ENCODE data around the gene ADAM33. TPM values are rescaled to one million over a fixed set of nuclear protein-coding genes. Genes with fewer than 3 reads are reported as not detected.

ADAM33 gene
- total and polyA plus RNA-seq, 8 donors = 4.6 to 143 (median 28.3) TPM

- TF ChIP-seq POLR2AphosphoS5 (IDR thresholded peaks at IDR 0.05) (no peak), EP300 (IDR thresholded peaks at IDR 0.05) (no peak), POLR2A (IDR thresholded peaks at IDR 0.05) (no peak)
- TF ChIP-seq, protein P1, sequence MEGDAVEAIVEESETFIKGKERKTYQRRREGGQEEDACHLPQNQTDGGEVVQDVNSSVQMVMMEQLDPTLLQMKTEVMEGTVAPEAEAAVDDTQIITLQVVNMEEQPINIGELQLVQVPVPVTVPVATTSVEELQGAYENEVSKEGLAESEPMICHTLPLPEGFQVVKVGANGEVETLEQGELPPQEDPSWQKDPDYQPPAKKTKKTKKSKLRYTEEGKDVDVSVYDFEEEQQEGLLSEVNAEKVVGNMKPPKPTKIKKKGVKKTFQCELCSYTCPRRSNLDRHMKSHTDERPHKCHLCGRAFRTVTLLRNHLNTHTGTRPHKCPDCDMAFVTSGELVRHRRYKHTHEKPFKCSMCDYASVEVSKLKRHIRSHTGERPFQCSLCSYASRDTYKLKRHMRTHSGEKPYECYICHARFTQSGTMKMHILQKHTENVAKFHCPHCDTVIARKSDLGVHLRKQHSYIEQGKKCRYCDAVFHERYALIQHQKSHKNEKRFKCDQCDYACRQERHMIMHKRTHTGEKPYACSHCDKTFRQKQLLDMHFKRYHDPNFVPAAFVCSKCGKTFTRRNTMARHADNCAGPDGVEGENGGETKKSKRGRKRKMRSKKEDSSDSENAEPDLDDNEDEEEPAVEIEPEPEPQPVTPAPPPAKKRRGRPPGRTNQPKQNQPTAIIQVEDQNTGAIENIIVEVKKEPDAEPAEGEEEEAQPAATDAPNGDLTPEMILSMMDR (IDR thresholded peaks at IDR 0.05) = no peak
- intact Hi-C loops (cut with DNase I; ENCODE audit: low total_unique reads) = no loop called here
- no peak for DNase-seq
- 73 to 85% (median 81%) methylated on average over 5 of the region's 5 CpGs for WGBS, 5 donors
- no peaks in the 10 kb centered on the region for H3K27me3 ChIP-seq
- H3K36me3 ChIP-seq = peaks cover 0 to 58% (median 37%) of the 10 kb centered on the region in 4 donors
- no peaks in the 10 kb centered on the region for H3K9me3 ChIP-seq
- no peak overlapping the region for H3K4me3 ChIP-seq
- no peak overlapping the region for H3K27ac ChIP-seq
- peaks cover 0 to 18% (median 3%) of the 10 kb centered on the region in 4 donors for H3K4me1 ChIP-seq
Measured at GRCh38 chr20:3631534-3631933, 50.3 kb downstream of the ADAM33 start.

DNA sequence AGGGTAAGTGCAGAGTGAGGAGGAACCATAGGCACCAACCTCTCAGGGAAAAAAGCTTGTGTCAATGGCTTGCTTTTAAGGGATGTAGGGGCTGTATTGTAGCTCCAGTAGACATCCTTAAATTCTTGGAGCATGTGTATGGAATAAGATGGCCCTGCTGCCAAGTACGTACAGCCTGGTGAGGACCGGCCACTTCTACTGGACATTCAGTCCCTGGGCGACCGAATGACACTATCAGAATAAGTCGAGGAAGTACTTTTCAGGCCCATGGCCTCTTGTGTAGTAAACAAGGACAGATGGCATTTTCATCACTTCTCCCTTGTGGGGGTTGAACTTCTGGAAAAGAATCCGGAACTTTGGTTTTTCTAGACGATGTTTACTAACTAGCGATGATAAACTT is 51.4 kb downstream of the ADAM33 start:
- intact Hi-C loops (cut with DNase I; ENCODE audit: low total_unique reads) = no loop called here
- Histone ChIP-seq H3K27ac (no peak overlapping the region), H3K4me3 (no peak overlapping the region), H3K27me3 (no peaks in the 10 kb centered on the region), H3K9me3 (no peaks in the 10 kb centered on the region), H3K36me3 (peaks cover 0 to 63% (median 45%) of the 10 kb centered on the region in 4 donors), H3K4me1 (peaks cover 0 to 18% (median 3%) of the 10 kb centered on the region in 4 donors)
- no peak for DNase-seq
- TF ChIP-seq POLR2AphosphoS5 (IDR thresholded peaks at IDR 0.05) = no peak
- TF ChIP-seq, protein P1 (IDR thresholded peaks at IDR 0.05) = no peak
- TF ChIP-seq EP300 (IDR thresholded peaks at IDR 0.05) = no peak
- no peak for TF ChIP-seq POLR2A (IDR thresholded peaks at IDR 0.05)
- 82 to 91% (median 87%) methylated on average over 8 of the region's 8 CpGs for WGBS, 5 donors

- no peak for DNase-seq
- WGBS, 5 donors = 83 to 91% (median 90%) methylated on average over 2 of the region's 2 CpGs
- H3K27me3 ChIP-seq = no peaks in the 10 kb centered on the region
- H3K27ac ChIP-seq = no peak overlapping the region
- H3K9me3 ChIP-seq = no peaks in the 10 kb centered on the region
- peaks cover 0 to 18% (median 3%) of the 10 kb centered on the region in 4 donors for H3K4me1 ChIP-seq
- intact Hi-C loops (cut with DNase I; ENCODE audit: low total_unique reads) = no loop called here
- H3K36me3 ChIP-seq = peaks cover 0 to 69% (median 51%) of the 10 kb centered on the region in 4 donors
- no peak for TF ChIP-seq POLR2AphosphoS5 (IDR thresholded peaks at IDR 0.05)
- TF ChIP-seq, protein P1 (IDR thresholded peaks at IDR 0.05) = no peak
- TF ChIP-seq POLR2A (IDR thresholded peaks at IDR 0.05) = no peak
- no peak for TF ChIP-seq EP300 (IDR thresholded peaks at IDR 0.05)
- H3K4me3 ChIP-seq = no peak overlapping the region
Measured at GRCh38 chr20:3629893-3630292, 51.9 kb downstream of the ADAM33 start.

GRCh38 chr20:3628502-3629314 is 53.1 kb downstream of the ADAM33 start:
- H3K4me1 ChIP-seq = peaks cover 0 to 8% (median 1%) of the 10 kb centered on the region in 4 donors
- H3K36me3 ChIP-seq = peaks cover 0 to 72% (median 60%) of the 10 kb centered on the region in 4 donors
- H3K27ac ChIP-seq = no peak overlapping the region
- TF ChIP-seq POLR2AphosphoS5 (IDR thresholded peaks at IDR 0.05) = no peak
- no peak for TF ChIP-seq EP300 (IDR thresholded peaks at IDR 0.05)
- TF ChIP-seq POLR2A (IDR thresholded peaks at IDR 0.05) = no peak
- TF ChIP-seq, protein P1 (IDR thresholded peaks at IDR 0.05) = no peak
- 87 to 92% (median 88%) methylated on average over 16 of the region's 16 CpGs for WGBS, 5 donors
- H3K4me3 ChIP-seq = no peak overlapping the region
- no peaks in the 10 kb centered on the region for H3K9me3 ChIP-seq
- no peak for DNase-seq
- intact Hi-C loops (cut with DNase I; ENCODE audit: low total_unique reads) = no loop called here
- H3K27me3 ChIP-seq = no peaks in the 10 kb centered on the region
